ENCODE data around the gene ADAMTS4. TPM values are rescaled to one million over a fixed set of nuclear protein-coding genes. Genes with fewer than 3 reads are reported as not detected.

The ADAMTS4 gene
- total RNA-seq, 2 experiments from 2014 or later: 0.83 to 1.2 TPM

DNA sequence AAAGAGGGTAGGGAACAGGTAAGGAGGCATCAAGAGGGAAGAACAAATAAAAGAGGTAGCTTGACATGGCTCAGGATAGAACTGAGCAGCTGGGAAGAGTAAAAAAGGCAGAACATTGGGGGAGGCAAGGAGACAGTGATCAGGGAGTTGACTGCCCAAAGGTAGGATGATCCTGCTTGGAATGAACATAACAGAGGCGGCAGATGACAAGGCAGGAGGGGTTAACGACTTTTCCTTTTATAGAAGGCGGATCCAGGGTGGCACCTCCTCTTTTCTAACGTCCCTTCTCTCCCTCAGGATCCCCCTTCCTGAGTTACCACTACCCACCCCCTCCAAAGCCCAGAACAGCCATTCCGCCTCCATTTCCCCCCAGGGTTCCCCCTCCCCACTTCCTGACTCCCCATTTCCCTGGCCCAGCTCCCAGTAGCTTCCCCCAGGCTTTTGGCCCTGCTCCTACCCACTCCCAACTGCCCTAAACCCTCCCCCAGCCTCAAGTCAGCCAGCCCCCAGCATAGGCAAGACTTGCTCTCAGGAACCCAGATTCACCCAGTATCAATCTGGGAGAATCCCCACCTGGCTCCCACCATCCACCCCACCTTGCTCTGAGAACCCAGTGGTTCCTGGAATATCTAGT, 769 bp upstream of the ADAMTS4 start:
- H3K4me3 Mint-ChIP-seq: no peak overlapping the region
- DNase-seq: no peak
- H3K9me3 Mint-ChIP-seq: no peaks in the 10 kb centered on the region
- ChIA-PET POLR2A (interaction anchor here (3.5 kb wide), 1 partner anchor 131 kb away, joined by 26 read pairs; the partner anchor contains the start of gene ARHGAP30), CTCF (interaction anchor here (1.0 to 1.3 kb wide), 3 partner anchors 26 to 183 kb away, joined by 3 to 4 read pairs (median 4); partner anchors contain the start of genes PPOX and TOMM40L)
- peaks cover 22% of the 10 kb centered on the region for H3K36me3 Mint-ChIP-seq (ENCODE audit: low read depth)
- H3K4me1 Mint-ChIP-seq: peaks cover 79% of the 10 kb centered on the region
- peak overlapping the region; percentile 96 for H3K27ac Mint-ChIP-seq
- H3K27me3 Mint-ChIP-seq: no peaks in the 10 kb centered on the region

DNA sequence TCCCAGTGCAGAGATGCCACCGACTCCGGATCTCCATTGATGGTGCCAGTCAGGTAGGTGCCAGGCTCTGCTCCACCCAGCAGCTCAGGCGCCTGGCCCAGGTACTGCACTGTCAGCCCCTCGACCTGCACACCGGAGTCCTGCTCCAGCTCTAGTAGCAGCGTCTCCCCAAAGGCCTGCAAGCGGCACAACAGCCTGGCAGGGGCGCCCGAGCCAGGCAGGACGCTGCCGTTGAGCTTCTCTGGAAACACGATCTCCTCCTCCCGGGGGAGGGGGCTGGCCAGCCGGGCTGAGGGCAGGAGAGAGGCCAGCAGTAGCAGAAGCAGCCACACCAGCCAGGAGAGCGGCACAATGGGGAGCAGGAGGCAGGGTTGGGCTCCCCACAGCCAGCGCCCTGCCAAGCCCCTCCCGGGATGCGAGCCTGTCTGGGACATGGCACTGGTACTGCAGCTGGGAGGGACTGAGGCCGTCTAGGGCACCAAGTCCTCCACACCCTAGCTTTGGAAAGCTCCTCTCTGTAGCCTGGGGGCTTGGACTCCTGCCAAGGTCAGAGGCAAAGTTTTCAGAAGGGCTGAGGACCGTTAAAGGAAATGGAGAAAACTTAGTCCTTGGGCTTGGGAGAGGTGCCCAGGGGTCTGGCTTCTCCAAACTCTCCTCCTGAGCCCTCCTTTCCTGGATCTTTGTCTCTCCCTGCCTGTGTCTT, 509 bp downstream of the ADAMTS4 start:
- Mint-ChIP-seq H3K27ac (no peak overlapping the region), H3K9me3 (no peaks in the 10 kb centered on the region), H3K36me3 (ENCODE audit: low read depth) (peaks cover 9% of the 10 kb centered on the region), H3K4me3 (no peak overlapping the region), H3K4me1 (peaks cover 67% of the 10 kb centered on the region), H3K27me3 (no peaks in the 10 kb centered on the region)
- ChIA-PET CTCF (interaction anchor here (1.1 to 1.3 kb wide), 2 partner anchors 27 to 32 kb away, joined by 3 to 4 read pairs; partner anchors contain the start of genes PPOX and TOMM40L), POLR2A (interaction anchor here (1.1 kb wide), 1 partner anchor 12 kb away, joined by 3 read pairs; no protein-coding TSS in a partner anchor)
- no peak for DNase-seq

- DNase-seq: no peak
- Mint-ChIP-seq H3K36me3 (ENCODE audit: low read depth) (peaks cover 6% of the 10 kb centered on the region), H3K9me3 (no peaks in the 10 kb centered on the region), H3K27me3 (no peaks in the 10 kb centered on the region), H3K4me3 (no peak overlapping the region), H3K4me1 (peaks cover 68% of the 10 kb centered on the region), H3K27ac (no peak overlapping the region)
- CTCF ChIA-PET: interaction anchor here (1.2 kb wide), 2 partner anchors 15 to 28 kb away, joined by 3 to 4 read pairs; partner anchors contain the start of gene TOMM40L
- POLR2A ChIA-PET: interaction anchor here (1.1 to 1.3 kb wide), 2 partner anchors 11 to 20 kb away, joined by 3 read pairs; no protein-coding TSS in a partner anchor
Observed at GRCh38 chr1:161197560-161198193, 1.2 kb downstream of the ADAMTS4 start.

DNA sequence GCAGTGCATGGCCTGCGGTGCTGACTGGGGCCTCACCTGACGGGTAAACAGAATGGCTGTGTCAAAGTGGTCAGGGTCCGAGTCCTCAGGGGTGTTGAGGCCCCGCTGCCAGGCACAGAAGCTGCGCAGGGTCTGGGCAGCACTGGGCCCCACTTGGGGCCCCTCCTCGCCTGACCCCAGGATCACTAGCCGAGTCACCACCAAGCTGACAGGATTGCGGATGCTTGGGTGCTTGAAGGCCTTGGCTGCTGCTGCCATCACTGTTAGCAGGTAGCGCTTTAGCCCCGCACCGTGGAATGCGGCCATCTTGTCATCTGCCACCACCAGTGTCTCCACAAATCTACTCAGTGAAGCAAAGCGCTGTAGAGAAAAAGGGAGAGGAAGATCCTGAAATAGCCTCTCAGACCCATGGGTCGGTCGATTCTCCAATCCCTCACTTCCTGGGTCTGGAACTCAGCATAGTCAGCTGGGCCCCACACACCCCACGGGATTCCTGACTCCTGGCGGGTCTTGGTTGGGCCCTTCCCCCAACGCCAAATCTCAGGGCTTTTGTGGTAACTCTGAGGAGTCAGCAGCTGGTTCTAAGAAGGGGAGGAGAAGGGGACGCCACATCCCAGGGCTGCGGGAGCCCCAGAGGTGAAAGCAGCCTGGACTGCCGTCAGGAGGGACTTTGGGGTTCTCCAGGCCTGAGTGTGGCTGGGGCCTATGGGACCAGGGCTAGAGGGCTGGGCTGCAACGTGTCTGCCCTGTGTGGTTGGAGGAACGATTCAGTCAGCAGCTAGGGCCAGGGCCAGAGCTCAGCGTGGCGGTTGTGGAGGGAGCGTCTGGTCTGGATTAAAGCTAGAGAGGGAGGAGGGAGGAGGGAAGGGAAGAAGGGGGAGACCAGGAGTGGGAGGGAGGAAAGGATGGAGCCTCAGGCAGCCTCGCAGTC, 2.1 kb downstream of the ADAMTS4 start:
- Mint-ChIP-seq H3K9me3 (no peaks in the 10 kb centered on the region), H3K4me3 (no peak overlapping the region), H3K36me3 (ENCODE audit: low read depth) (no peaks in the 10 kb centered on the region), H3K27me3 (no peaks in the 10 kb centered on the region), H3K27ac (no peak overlapping the region), H3K4me1 (peaks cover 70% of the 10 kb centered on the region)
- ChIA-PET POLR2A (interaction anchor here (1.1 to 1.3 kb wide), 2 partner anchors 11 to 19 kb away, joined by 3 read pairs; no protein-coding TSS in a partner anchor), CTCF (interaction anchor here (1.2 kb wide), 2 partner anchors 14 to 29 kb away, joined by 3 to 4 read pairs; partner anchors contain the start of gene TOMM40L)
- no peak for DNase-seq

- H3K9me3 Mint-ChIP-seq: no peaks in the 10 kb centered on the region
- CTCF ChIA-PET: no interaction called here
- no peak overlapping the region for H3K4me3 Mint-ChIP-seq
Observed at GRCh38 chr1:161196111-161196510, 2.7 kb downstream of the ADAMTS4 start.

GRCh38 chr1:161195171-161195570, 3.7 kb downstream of the ADAMTS4 start:
- H3K27ac Mint-ChIP-seq: peak overlapping the region; percentile 12
- no peaks in the 10 kb centered on the region for H3K27me3 Mint-ChIP-seq
- ChIA-PET POLR2A (interaction anchor here (1.2 kb wide), 1 partner anchor 13 kb away, joined by 5 read pairs; no protein-coding TSS in a partner anchor), CTCF (interaction anchor here (0.9 to 6.7 kb wide), 2 partner anchors 10 to 14 kb away, joined by 3 to 79 read pairs; no protein-coding TSS in a partner anchor)
- no peak for DNase-seq
- H3K9me3 Mint-ChIP-seq: no peaks in the 10 kb centered on the region
- H3K4me3 Mint-ChIP-seq: no peak overlapping the region
- H3K36me3 Mint-ChIP-seq (ENCODE audit: low read depth): no peaks in the 10 kb centered on the region
- peaks cover 56% of the 10 kb centered on the region for H3K4me1 Mint-ChIP-seq

More at GRCh38 chr1:161196111-161196510, 2.7 kb downstream of the ADAMTS4 start:
- no peak for DNase-seq
- Mint-ChIP-seq H3K27me3 (no peaks in the 10 kb centered on the region), H3K4me1 (peaks cover 63% of the 10 kb centered on the region), H3K36me3 (ENCODE audit: low read depth) (no peaks in the 10 kb centered on the region), H3K27ac (no peak overlapping the region)
- POLR2A ChIA-PET: interaction anchor here (1.1 to 1.3 kb wide), 2 partner anchors 11 to 18 kb away, joined by 3 read pairs; no protein-coding TSS in a partner anchor

GRCh38 chr1:161193561-161194235, 5.2 kb downstream of the ADAMTS4 start:
- no peak for DNase-seq
- H3K4me1 Mint-ChIP-seq: peaks cover 50% of the 10 kb centered on the region
- ChIA-PET CTCF (interaction anchor here (1.0 to 6.7 kb wide), 7 partner anchors 9 to 188 kb away, joined by 4 to 79 read pairs (median 19); partner anchors contain the start of genes NDUFS2, PPOX and TOMM40L), POLR2A (interaction anchor here (1.0 to 4.3 kb wide), 4 partner anchors 9 to 19 kb away, joined by 3 to 49 read pairs (median 14); partner anchors contain the start of gene NDUFS2)
- H3K27ac Mint-ChIP-seq: no peak overlapping the region
- H3K36me3 Mint-ChIP-seq (ENCODE audit: low read depth): no peaks in the 10 kb centered on the region
- H3K4me3 Mint-ChIP-seq: no peak overlapping the region
- no peaks in the 10 kb centered on the region for H3K27me3 Mint-ChIP-seq
- no peaks in the 10 kb centered on the region for H3K9me3 Mint-ChIP-seq

DNA sequence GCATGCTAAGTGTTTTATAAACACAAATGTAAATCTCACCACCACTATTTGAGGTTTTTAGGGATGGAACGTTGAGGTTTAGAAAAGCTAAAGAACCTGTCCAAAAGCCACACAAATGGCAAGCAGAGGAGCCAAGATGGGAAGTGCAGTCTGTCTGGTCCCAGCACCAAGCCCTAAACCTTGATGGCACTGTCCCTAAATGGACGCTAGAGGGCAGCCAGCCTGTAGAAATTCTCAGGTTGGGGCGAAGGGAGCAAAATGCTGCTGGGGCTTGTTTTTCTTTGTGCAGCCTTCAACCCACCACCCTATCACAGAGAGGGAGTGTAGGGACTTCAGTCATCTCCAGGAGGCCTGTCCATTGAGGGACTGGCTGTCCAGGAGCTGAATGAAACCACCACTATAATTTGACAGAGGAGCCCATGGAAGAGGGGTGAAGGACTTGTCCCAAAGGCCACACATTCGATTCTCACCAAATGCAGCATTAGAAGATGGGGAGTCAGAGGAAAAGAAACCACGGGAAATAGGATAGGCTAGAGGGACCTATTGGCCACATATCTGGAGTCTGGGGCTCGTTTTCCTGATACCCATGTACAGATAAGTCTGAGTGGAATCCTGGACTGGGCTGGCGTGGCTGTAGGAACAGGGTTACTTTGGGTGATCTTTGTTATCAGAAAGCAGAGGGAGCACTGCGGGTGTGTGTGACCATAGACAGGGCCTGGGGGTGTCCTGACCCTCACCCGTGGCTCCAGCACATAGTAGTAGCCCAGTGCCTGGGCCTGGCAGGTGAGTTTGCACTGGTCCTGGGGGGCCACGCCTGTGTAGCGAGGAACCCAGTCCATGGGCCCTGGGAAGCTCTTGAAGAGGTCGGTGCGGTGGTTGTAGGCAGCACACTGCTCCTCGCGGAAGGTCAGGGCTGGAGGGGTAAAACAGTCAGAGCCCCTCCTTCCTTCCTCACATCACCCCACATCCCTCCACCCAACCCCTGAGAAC, 6.1 kb downstream of the ADAMTS4 start:
- peaks cover 53% of the 10 kb centered on the region for H3K4me1 Mint-ChIP-seq

GRCh38 chr1:161191971-161192370, 6.9 kb downstream of the ADAMTS4 start:
- Mint-ChIP-seq H3K27ac (no peak overlapping the region), H3K27me3 (no peaks in the 10 kb centered on the region), H3K9me3 (no peaks in the 10 kb centered on the region), H3K36me3 (ENCODE audit: low read depth) (no peaks in the 10 kb centered on the region), H3K4me1 (peaks cover 52% of the 10 kb centered on the region), H3K4me3 (no peak overlapping the region)
- no peak for DNase-seq
- CTCF ChIA-PET: interaction anchor here (0.6 to 6.7 kb wide), 20 partner anchors 10 to 198 kb away, joined by 3 to 79 read pairs (median 5); partner anchors contain the start of genes B4GALT3, NDUFS2, PPOX and TOMM40L
- POLR2A ChIA-PET: interaction anchor here (1.0 to 4.3 kb wide), 6 partner anchors 9 to 34 kb away, joined by 4 to 49 read pairs (median 10); partner anchors contain the start of genes B4GALT3, NDUFS2, PPOX and TOMM40L

More for the DNA sequence above, 6.1 kb downstream of the ADAMTS4 start:
- Mint-ChIP-seq H3K4me3 (no peak overlapping the region), H3K27me3 (no peaks in the 10 kb centered on the region), H3K36me3 (ENCODE audit: low read depth) (no peaks in the 10 kb centered on the region), H3K27ac (peak overlapping the region; percentile 56), H3K9me3 (no peaks in the 10 kb centered on the region)
- ChIA-PET CTCF (interaction anchor here (0.6 to 6.7 kb wide), 21 partner anchors 10 to 268 kb away, joined by 3 to 79 read pairs (median 5); partner anchors contain the start of genes B4GALT3, NDUFS2, PPOX and TOMM40L), POLR2A (interaction anchor here (0.6 to 4.3 kb wide), 6 partner anchors 10 to 33 kb away, joined by 3 to 49 read pairs (median 10); partner anchors contain the start of genes B4GALT3, NDUFS2 and TOMM40L)
- DNase-seq: peak; percentile 77

- Mint-ChIP-seq H3K4me3 (no peak overlapping the region), H3K36me3 (ENCODE audit: low read depth) (no peaks in the 10 kb centered on the region), H3K27me3 (no peaks in the 10 kb centered on the region), H3K27ac (no peak overlapping the region), H3K9me3 (no peaks in the 10 kb centered on the region), H3K4me1 (peaks cover 55% of the 10 kb centered on the region)
- ChIA-PET CTCF (interaction anchor here (1.1 to 6.7 kb wide), 14 partner anchors 10 to 191 kb away, joined by 3 to 79 read pairs (median 6); partner anchors contain the start of genes B4GALT3, NDUFS2, PPOX and TOMM40L), POLR2A (interaction anchor here (1.0 to 4.3 kb wide), 8 partner anchors 9 to 145 kb away, joined by 3 to 49 read pairs (median 8); partner anchors contain the start of genes B4GALT3, NDUFS2, PPOX and TOMM40L)
- no peak for DNase-seq
Observed at GRCh38 chr1:161190962-161191521, 7.8 kb downstream of the ADAMTS4 start.

Data from activated CD4-positive, alpha-beta memory T cell treated with anti-CD3 and anti-CD28 coated beads, Interleukin-2, amount 10 ng/mL, durations not matched to agents 7 days and 5 days (primary cell).